AG04450 (cell line): Measurements from ENCODE around the gene NRIP1. TPM values are rescaled to one million over a fixed set of nuclear protein-coding genes. Genes with fewer than 3 reads are reported as not detected.

Experiments used
- CTCF ChIA-PET: fragments of 300-600, 350-600 bp; formaldehyde crosslinking; extraction: SDS; loops from one replicate; lab custom pipeline; 2022; ENCODE audit warnings: antibody characterized with exemption, inconsistent platforms; lab: Charles Lee
- POLR2A ChIA-PET: fragments of 350-600 bp; formaldehyde crosslinking; extraction: SDS; loops from one replicate; lab custom pipeline; 2021; ENCODE audit warnings: antibody characterized with exemption, inconsistent platforms; lab: Yijun Ruan, JAX
- DNase-seq: peaks from one replicate; pipeline ENCODE4 v3.0.0-alpha.2; 2011; ENCODE audit warnings: low read depth, low spot score
- H3K27ac ChIP-seq: one replicate; pipeline ENCODE4 v1.5.1; 2012; ENCODE audit warnings: low read depth, low read length, control low read depth
- H3K27me3 ChIP-seq: one replicate; pipeline ENCODE4 v1.6.0; 2012; ENCODE audit warnings: low read length; ENCODE audit not compliant: control insufficient read depth, insufficient read depth
- H3K4me3 ChIP-seq: 2 replicates; pipeline ENCODE4 v1.5.1; 2011; ENCODE audit warnings: mild to moderate bottlenecking, low read depth, low read length, control low read depth
- H3K9me3 ChIP-seq: 2 replicates; pipeline ENCODE4 v1.5.1; 2012; ENCODE audit warnings: low read length; ENCODE audit not compliant: control insufficient read depth, insufficient read depth
- polyA plus RNA-seq: library from polyadenylated mRNA; depleted of rRNA; stranded (reverse); fragments of >200 nt; gene quantifications from 2 replicates; pipeline ENCODE4 v1.2.3, GENCODE V29; 2011
- TF ChIP-seq, protein P1 (sequence below): IDR thresholded peaks from 2 replicates; pipeline ENCODE4 v1.5.1; 2011; ENCODE audit warnings: low read depth, low read length, control low read depth, inconsistent platforms

Gene NRIP1
- polyA plus RNA-seq, 1 experiment = 22.6 TPM

- DNase-seq = no peak
- POLR2A ChIA-PET = no interaction called here
- Histone ChIP-seq H3K9me3 (no peaks in the 10 kb centered on the region), H3K4me3 (no peak overlapping the region), H3K27me3 (no peaks in the 10 kb centered on the region), H3K27ac (no peak overlapping the region)
- TF ChIP-seq, protein P1, sequence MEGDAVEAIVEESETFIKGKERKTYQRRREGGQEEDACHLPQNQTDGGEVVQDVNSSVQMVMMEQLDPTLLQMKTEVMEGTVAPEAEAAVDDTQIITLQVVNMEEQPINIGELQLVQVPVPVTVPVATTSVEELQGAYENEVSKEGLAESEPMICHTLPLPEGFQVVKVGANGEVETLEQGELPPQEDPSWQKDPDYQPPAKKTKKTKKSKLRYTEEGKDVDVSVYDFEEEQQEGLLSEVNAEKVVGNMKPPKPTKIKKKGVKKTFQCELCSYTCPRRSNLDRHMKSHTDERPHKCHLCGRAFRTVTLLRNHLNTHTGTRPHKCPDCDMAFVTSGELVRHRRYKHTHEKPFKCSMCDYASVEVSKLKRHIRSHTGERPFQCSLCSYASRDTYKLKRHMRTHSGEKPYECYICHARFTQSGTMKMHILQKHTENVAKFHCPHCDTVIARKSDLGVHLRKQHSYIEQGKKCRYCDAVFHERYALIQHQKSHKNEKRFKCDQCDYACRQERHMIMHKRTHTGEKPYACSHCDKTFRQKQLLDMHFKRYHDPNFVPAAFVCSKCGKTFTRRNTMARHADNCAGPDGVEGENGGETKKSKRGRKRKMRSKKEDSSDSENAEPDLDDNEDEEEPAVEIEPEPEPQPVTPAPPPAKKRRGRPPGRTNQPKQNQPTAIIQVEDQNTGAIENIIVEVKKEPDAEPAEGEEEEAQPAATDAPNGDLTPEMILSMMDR = no peak
- CTCF ChIA-PET = interaction anchor here (0.6 kb wide), 1 partner anchor 22 kb away, joined by 3 read pairs; no protein-coding TSS in a partner anchor
Measured at GRCh38 chr21:14995695-14996490, 68.9 kb downstream of the NRIP1 start.

- Histone ChIP-seq H3K9me3 (no peaks in the 10 kb centered on the region), H3K27me3 (no peaks in the 10 kb centered on the region), H3K27ac (no peak overlapping the region), H3K4me3 (no peak overlapping the region)
- TF ChIP-seq, protein P1 = no peak
- ChIA-PET POLR2A (no interaction called here), CTCF (interaction anchor here (0.6 to 1.0 kb wide), 2 partner anchors 22 to 131 kb away, joined by 3 read pairs; no protein-coding TSS in a partner anchor)
- DNase-seq = no peak
Measured at GRCh38 chr21:14995226-14995625, 69.6 kb downstream of the NRIP1 start.

DNA sequence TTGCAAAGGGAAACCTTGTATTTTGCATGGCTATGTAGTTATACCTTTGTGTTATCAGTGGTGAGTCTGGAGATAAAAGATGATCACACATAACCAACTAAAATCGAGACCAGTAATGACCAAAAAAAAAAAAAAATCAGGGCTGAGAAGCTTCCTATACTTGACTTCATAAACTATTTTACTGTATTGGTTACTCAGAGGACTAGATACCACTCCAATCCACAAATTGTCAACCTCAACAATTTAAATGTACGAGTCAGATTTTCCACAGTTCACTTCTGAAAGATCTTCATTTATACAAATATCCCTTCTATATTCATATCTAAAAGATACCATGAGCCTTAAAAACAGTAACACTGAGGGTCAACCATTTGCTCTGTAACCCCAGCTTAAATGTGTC, 71.7 kb downstream of the NRIP1 start:
- Histone ChIP-seq H3K27me3 (no peaks in the 10 kb centered on the region), H3K9me3 (no peaks in the 10 kb centered on the region), H3K27ac (no peak overlapping the region), H3K4me3 (no peak overlapping the region)
- POLR2A ChIA-PET = no interaction called here
- CTCF ChIA-PET = no interaction called here
- DNase-seq = no peak
- TF ChIP-seq, protein P1 = no peak

GRCh38 chr21:14991957-14992356, 72.8 kb downstream of the NRIP1 start:
- Histone ChIP-seq H3K4me3 (no peak overlapping the region), H3K27ac (no peak overlapping the region), H3K9me3 (no peaks in the 10 kb centered on the region), H3K27me3 (no peaks in the 10 kb centered on the region)
- no peak for DNase-seq
- POLR2A ChIA-PET = no interaction called here
- CTCF ChIA-PET = no interaction called here
- TF ChIP-seq, protein P1 = no peak

DNA sequence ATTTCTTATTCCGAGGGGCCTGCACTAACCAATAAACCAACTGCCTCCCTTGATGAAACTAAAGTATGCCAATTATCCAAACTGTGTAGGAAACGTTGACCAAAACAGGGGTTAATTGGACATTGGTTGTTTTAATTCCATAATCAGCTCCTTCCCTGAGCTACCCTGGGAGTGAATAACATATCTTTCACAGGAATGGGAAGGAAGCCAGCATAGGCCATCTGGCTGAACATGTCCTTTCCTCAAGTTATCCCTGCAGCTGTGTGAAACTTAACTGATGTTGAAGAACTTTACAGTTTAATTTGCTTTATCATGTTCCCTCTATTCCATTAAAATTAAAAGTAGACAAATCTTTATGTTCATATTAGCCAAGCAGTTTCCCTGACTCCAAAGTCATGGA, 75.4 kb downstream of the NRIP1 start:
- DNase-seq = peak; percentile 41
- Histone ChIP-seq H3K4me3 (no peak overlapping the region), H3K27me3 (no peaks in the 10 kb centered on the region), H3K27ac (no peak overlapping the region), H3K9me3 (no peaks in the 10 kb centered on the region)
- POLR2A ChIA-PET = no interaction called here
- TF ChIP-seq, protein P1 = no peak
- CTCF ChIA-PET = no interaction called here
